8988T (cell line): ENCODE data around the gene CABP1.

Experiments used
- DNase-seq: peaks from one replicate; pipeline ENCODE4 v3.0.0; 2011

The CABP1 gene

GRCh38 chr12:120698665-120699064 is 58.2 kb downstream of the CABP1 start:
- DNase-seq, result no peak

GRCh38 chr12:120699553-120699952 is 59.1 kb downstream of the CABP1 start:
- no peak for DNase-seq

GRCh38 chr12:120700886-120701285 is 60.5 kb downstream of the CABP1 start:
- no peak for DNase-seq

GRCh38 chr12:120702637-120703036 is 62.2 kb downstream of the CABP1 start:
- DNase-seq, result no peak

GRCh38 chr12:120703311-120703942 is 63.0 kb downstream of the CABP1 start:
- DNase-seq, result no peak

- no peak for DNase-seq
Observed at GRCh38 chr12:120705618-120706017, 65.2 kb downstream of the CABP1 start.

- no peak for DNase-seq
Observed at GRCh38 chr12:120706029-120706428, 65.6 kb downstream of the CABP1 start.

GRCh38 chr12:120708651-120709050 is 68.2 kb downstream of the CABP1 start:
- no peak for DNase-seq

- DNase-seq, result peak; percentile 83
Observed at GRCh38 chr12:120710031-120710804, 69.8 kb downstream of the CABP1 start, which contains the start of gene UNC119B. TSS of gene UNC119B (plus strand) at chr12:120710458. CDS start at chr12:120710475, 17 bp downstream.

GRCh38 chr12:120710805-120711296 is 70.4 kb downstream of the CABP1 start:
- peak; percentile 41 for DNase-seq

GRCh38 chr12:120711411-120711810 is 71.0 kb downstream of the CABP1 start:
- DNase-seq, result no peak

- DNase-seq, result no peak
Observed at GRCh38 chr12:120712610-120713009, 72.2 kb downstream of the CABP1 start.

GRCh38 chr12:120713861-120714482 is 73.5 kb downstream of the CABP1 start:
- peak; percentile 68 for DNase-seq
